DOHH2 (cell line): ENCODE results near the gene ZMIZ1.

Experiments used
- H3F3A ChIP-seq: fragments of 200-600 bp; sonication (generic), shearing (Covaris generic); 2 replicates; pipeline ENCODE4 v1.6.0; 2016; ENCODE audit warnings: antibody characterized with exemption, mild to moderate bottlenecking; ENCODE audit not compliant: control insufficient read depth, insufficient read depth
- H3K27ac ChIP-seq: fragments of 200-600 bp; sonication (generic); 2 replicates; pipeline ENCODE4 v1.5.1; 2014; ENCODE audit warnings: low read depth, mild to moderate bottlenecking, low read length, moderate library complexity
- H3K27me3 ChIP-seq: fragments of 200-600 bp; sonication (generic); 2 replicates; pipeline ENCODE4 v1.6.1; 2014; ENCODE audit warnings: mild to moderate bottlenecking, low read length, mixed read lengths; ENCODE audit not compliant: control insufficient read depth
- H3K36me3 ChIP-seq: fragments of 200-600 bp; sonication (generic); 2 replicates; pipeline ENCODE4 v1.6.1; 2014; ENCODE audit warnings: mild to moderate bottlenecking, low read length, moderate library complexity, mixed read lengths; ENCODE audit not compliant: control insufficient read depth
- H3K4me1 ChIP-seq: fragments of 200-600 bp; sonication (generic); 2 replicates; pipeline ENCODE4 v1.6.1; 2014; ENCODE audit warnings: mild to moderate bottlenecking, low read length, mixed read lengths; ENCODE audit not compliant: control insufficient read depth
- H3K4me2 ChIP-seq: fragments of 200-600 bp; sonication (generic); 2 replicates; pipeline ENCODE4 v1.6.0; 2014; ENCODE audit warnings: mild to moderate bottlenecking, low read length, moderate library complexity
- H3K4me3 ChIP-seq: fragments of 200-600 bp; sonication (generic); 2 replicates; pipeline ENCODE4 v1.5.1; 2014; ENCODE audit warnings: mild to moderate bottlenecking, low read length, mixed read lengths
- H3K79me2 ChIP-seq: fragments of 200-600 bp; sonication (generic); 2 replicates; pipeline ENCODE4 v1.6.1; 2014; ENCODE audit warnings: mild to moderate bottlenecking, low read length, mixed read lengths; ENCODE audit not compliant: control insufficient read depth
- H3K9me2 ChIP-seq: fragments of 200-600 bp; sonication (generic); replicated peaks from 2 replicates; pipeline ENCODE4 v1.6.1; 2014; ENCODE audit warnings: mild to moderate bottlenecking, low read length, mixed read lengths; ENCODE audit not compliant: control insufficient read depth
- H3K9me3 ChIP-seq: fragments of 200-600 bp; sonication (generic); 2 replicates; pipeline ENCODE4 v1.6.1; 2014; ENCODE audit warnings: antibody characterized with exemption, low read length, mixed read lengths; ENCODE audit not compliant: control insufficient read depth, insufficient read depth
- H4K20me1 ChIP-seq: fragments of 200-600 bp; sonication (generic); 2 replicates; pipeline ENCODE4 v1.6.0; 2014; ENCODE audit warnings: low read depth, mild to moderate bottlenecking, antibody characterized with exemption, low read length, moderate library complexity; ENCODE audit not compliant: control insufficient read depth, insufficient read depth
- CTCF ChIP-seq: fragments of 200-600 bp; sonication (generic); IDR thresholded peaks from one replicate; pipeline ENCODE4 v1.5.1; 2014; ENCODE audit warnings: antibody characterized with exemption, mild to moderate bottlenecking, low read depth, low read length; ENCODE audit not compliant: poor library complexity, severe bottlenecking
- EZH2phosphoT487 ChIP-seq: fragments of 200-600 bp; sonication (generic); IDR thresholded peaks from 2 replicates; pipeline ENCODE4 v1.6.1; 2017; ENCODE audit warnings: borderline replicate concordance, mild to moderate bottlenecking, antibody characterized with exemption, low read length, moderate library complexity, mixed read lengths

Gene ZMIZ1

GRCh38 chr10:79210672-79211071 is 141.9 kb downstream of the ZMIZ1 start:
- H4K20me1 ChIP-seq = no peaks in the 10 kb centered on the region
- H3K27ac ChIP-seq = no peak overlapping the region
- H3K9me2 ChIP-seq = no peaks in the 10 kb centered on the region
- no peaks in the 10 kb centered on the region for H3K27me3 ChIP-seq
- H3K4me1 ChIP-seq = peaks cover 7% of the 10 kb centered on the region; the same call in 1 of the 2 replicates
- no peaks in the 10 kb centered on the region for H3K9me3 ChIP-seq
- H3K4me2 ChIP-seq = no peak overlapping the region
- TF ChIP-seq CTCF = no peak
- TF ChIP-seq EZH2phosphoT487 = no peak
- H3K36me3 ChIP-seq = no peaks in the 10 kb centered on the region
- no peaks in the 10 kb centered on the region for H3F3A ChIP-seq
- no peaks in the 10 kb centered on the region for H3K79me2 ChIP-seq
- H3K4me3 ChIP-seq = no peak overlapping the region

GRCh38 chr10:79211616-79212015 is 142.8 kb downstream of the ZMIZ1 start:
- no peaks in the 10 kb centered on the region for H3K9me3 ChIP-seq
- no peaks in the 10 kb centered on the region for H3K9me2 ChIP-seq
- no peaks in the 10 kb centered on the region for H3F3A ChIP-seq
- no peak overlapping the region for H3K4me2 ChIP-seq
- H3K79me2 ChIP-seq = no peaks in the 10 kb centered on the region
- no peak for TF ChIP-seq EZH2phosphoT487
- no peak for TF ChIP-seq CTCF
- 0 out of 2 replicates have a peak, but pooled peaks cover under 1% of the 10 kb centered on the region for H3K4me1 ChIP-seq
- no peaks in the 10 kb centered on the region for H3K27me3 ChIP-seq
- H3K4me3 ChIP-seq = no peak overlapping the region
- no peaks in the 10 kb centered on the region for H3K36me3 ChIP-seq
- no peaks in the 10 kb centered on the region for H4K20me1 ChIP-seq
- no peak overlapping the region for H3K27ac ChIP-seq

DNA sequence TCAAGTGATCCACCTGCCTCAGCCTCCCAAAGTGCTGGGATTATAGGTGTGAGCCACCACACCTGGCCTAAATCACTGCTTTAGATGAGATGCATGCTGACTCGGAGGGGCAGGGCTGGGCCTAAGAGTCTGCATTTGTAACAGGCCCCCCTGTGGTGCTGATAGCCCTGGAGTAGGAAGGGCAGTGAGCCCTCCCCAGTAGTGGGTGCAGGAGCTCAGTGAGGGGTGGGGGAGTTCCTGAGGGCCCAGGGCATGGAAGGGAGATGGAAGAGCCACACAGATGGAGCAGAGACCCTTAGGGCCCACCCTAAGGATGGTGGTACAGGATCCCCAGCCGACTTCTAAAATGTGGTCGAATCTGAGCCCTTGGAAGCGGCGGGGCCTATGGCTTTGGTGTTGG is 146.8 kb downstream of the ZMIZ1 start:
- Histone ChIP-seq H3K9me3 (no peaks in the 10 kb centered on the region), H3K4me2 (no peak overlapping the region), H3K9me2 (no peaks in the 10 kb centered on the region), H3K79me2 (no peaks in the 10 kb centered on the region), H3K27ac (no peak overlapping the region), H3K4me1 (no peaks in the 10 kb centered on the region), H4K20me1 (no peaks in the 10 kb centered on the region), H3K36me3 (no peaks in the 10 kb centered on the region), H3K4me3 (no peak overlapping the region), H3K27me3 (no peaks in the 10 kb centered on the region), H3F3A (no peaks in the 10 kb centered on the region)
- no peak for TF ChIP-seq CTCF
- TF ChIP-seq EZH2phosphoT487 = no peak
